ENCODE data around the gene LRRC26. TPM values are rescaled to one million over a fixed set of nuclear protein-coding genes. Genes with fewer than 3 reads are reported as not detected.

Gene LRRC26
- total and polyA plus RNA-seq, 7 donors = 0.68 to 6.3 (median 1.3) TPM; not detected in 3

- peak within 1 kb of the TSS; percentile 62 to 96 (median 72) for H3K4me3 ChIP-seq
- TF ChIP-seq EP300 (IDR thresholded peaks at IDR 0.05) (no peak), POLR2AphosphoS5 (IDR thresholded peaks at IDR 0.05) (peak; percentile 86 to 97 (median 96)), CTCF (IDR thresholded peaks at IDR 0.05) (no peak), POLR2A (IDR thresholded peaks at IDR 0.05) (peak; percentile 70 to 72)
- no peaks in the 10 kb centered on the region for H3K27me3 ChIP-seq
- H3K9me3 ChIP-seq = no peaks in the 10 kb centered on the region
- intact Hi-C loops (cut with DNase I) = loop anchor here (2.0 to 5.0 kb wide), 4 partner anchors 16 to 61 kb away; partner anchors contain the start of genes NDOR1, RNF208 and TMEM203
- peak; percentile 96 for DNase-seq
- H3K4me1 ChIP-seq = peaks cover 0 to 47% (median 45%) of the 10 kb centered on the region in 4 donors
- H3K27ac ChIP-seq = peak within 1 kb of the TSS; percentile 95 to 99 (median 97)
- WGBS, 2 donors = 0 to 1% methylated on average over 98 of the region's 98 CpGs
- peaks cover 12 to 50% (median 32%) of the 10 kb centered on the region in 4 donors for H3K36me3 ChIP-seq
These were observed 18.8 kb upstream of the LRRC26 start, which contains the start of the genes ANAPC2 and SSNA1 for GRCh38 chr9:137188490-137189296. Gene ANAPC2, minus strand, starts transcription at chr9:137188560. Its CDS starts 28 bp downstream, at chr9:137188532. Gene SSNA1, plus strand, starts transcription at chr9:137188676. Its CDS starts 51 bp downstream, at chr9:137188727.

GRCh38 chr9:137188086-137188489, 18.2 kb upstream of the LRRC26 start:
- H3K27me3 ChIP-seq = no peaks in the 10 kb centered on the region
- TF ChIP-seq EP300 (IDR thresholded peaks at IDR 0.05) = no peak
- TF ChIP-seq CTCF (IDR thresholded peaks at IDR 0.05) = no peak
- TF ChIP-seq POLR2AphosphoS5 (IDR thresholded peaks at IDR 0.05) = no peak
- no peak for TF ChIP-seq POLR2A (IDR thresholded peaks at IDR 0.05)
- DNase-seq = no peak
- peaks cover 0 to 47% (median 45%) of the 10 kb centered on the region in 4 donors for H3K4me1 ChIP-seq
- H3K4me3 ChIP-seq = peak overlapping the region; percentile 62 to 96 (median 72)
- 1% methylated on average over 31 of the region's 31 CpGs for WGBS, 2 donors
- H3K27ac ChIP-seq = peak overlapping the region; percentile 95 to 99 (median 97)
- H3K36me3 ChIP-seq = peaks cover 18 to 56% (median 38%) of the 10 kb centered on the region in 4 donors
- no peaks in the 10 kb centered on the region for H3K9me3 ChIP-seq
- intact Hi-C loops (cut with DNase I) = loop anchor here (2.0 to 5.0 kb wide), 4 partner anchors 17 to 61 kb away; partner anchors contain the start of genes NDOR1, RNF208 and TMEM203

- TF ChIP-seq CTCF (IDR thresholded peaks at IDR 0.05) (no peak), POLR2AphosphoS5 (IDR thresholded peaks at IDR 0.05) (no peak), POLR2A (IDR thresholded peaks at IDR 0.05) (no peak)
- 80 to 86% methylated on average over 15 of the region's 15 CpGs for WGBS, 2 donors
- Histone ChIP-seq H3K27ac (no peak overlapping the region), H3K36me3 (peaks cover 25 to 63% (median 42%) of the 10 kb centered on the region in 4 donors), H3K4me3 (peak overlapping the region; percentile 62 to 96 (median 72)), H3K4me1 (peaks cover 0 to 47% (median 45%) of the 10 kb centered on the region in 4 donors), H3K9me3 (no peaks in the 10 kb centered on the region), H3K27me3 (no peaks in the 10 kb centered on the region)
- intact Hi-C loops (cut with DNase I) = loop anchor here (5.0 kb wide), 3 partner anchors 35 to 60 kb away; partner anchors contain the start of gene RNF208
- no peak for DNase-seq
These were observed 17.5 kb upstream of the LRRC26 start for GRCh38 chr9:137187386-137187785.

- no peaks in the 10 kb centered on the region for H3K9me3 ChIP-seq
- intact Hi-C loops (cut with DNase I) = loop anchor here (5.0 kb wide), 3 partner anchors 36 to 59 kb away; partner anchors contain the start of gene RNF208
- no peaks in the 10 kb centered on the region for H3K27me3 ChIP-seq
- H3K4me3 ChIP-seq = peak overlapping the region in 1 of 4 donors; percentile 96
- WGBS, 2 donors = 30 to 79% methylated on average over 6 of the region's 6 CpGs
- peaks cover 32 to 72% (median 45%) of the 10 kb centered on the region in 4 donors for H3K36me3 ChIP-seq
- H3K4me1 ChIP-seq = peaks cover 0 to 47% (median 45%) of the 10 kb centered on the region in 4 donors
- DNase-seq = no peak
- H3K27ac ChIP-seq = no peak overlapping the region
- TF ChIP-seq EP300 (IDR thresholded peaks at IDR 0.05) = no peak
- no peak for TF ChIP-seq CTCF (IDR thresholded peaks at IDR 0.05)
- TF ChIP-seq POLR2A (IDR thresholded peaks at IDR 0.05) = no peak
- TF ChIP-seq POLR2AphosphoS5 (IDR thresholded peaks at IDR 0.05) = no peak
These were observed 16.5 kb upstream of the LRRC26 start for GRCh38 chr9:137186385-137186784.

Measured in sigmoid colon (tissue), 7 donors.